Gastroesophageal sphincter (tissue), 3 donors: Measurements from ENCODE around the gene CASP1.
A peak's percentile ranks its signal among the peaks of the same experiment; 100 is the strongest.

ENCODE experiments used
- EP300 ChIP-seq: sonication (generic); formaldehyde crosslinking; IDR thresholded peaks from one replicate; pipeline ENCODE4 v1.6.1; 2017; ENCODE audit warnings: antibody characterized with exemption, mild to moderate bottlenecking
- POLR2AphosphoS5 ChIP-seq: sonication (generic); formaldehyde crosslinking; IDR thresholded peaks from one replicate; pipeline ENCODE4 v1.6.1; 2017; ENCODE audit warnings: antibody characterized with exemption
- TF ChIP-seq, protein P1 (sequence below), 4 experiments: fragments of 200-600 bp in 2 of 4; fragments of 450-650 bp in 2 of 4; sonication (generic) in 1 of 4; IDR thresholded peaks; one replicate each; pipeline ENCODE4 v1.5.1; 2017 to 2019; ENCODE audit warnings: antibody characterized with exemption in 4 of 4, mild to moderate bottlenecking in 2 of 4, moderate library complexity in 2 of 4

DNA sequence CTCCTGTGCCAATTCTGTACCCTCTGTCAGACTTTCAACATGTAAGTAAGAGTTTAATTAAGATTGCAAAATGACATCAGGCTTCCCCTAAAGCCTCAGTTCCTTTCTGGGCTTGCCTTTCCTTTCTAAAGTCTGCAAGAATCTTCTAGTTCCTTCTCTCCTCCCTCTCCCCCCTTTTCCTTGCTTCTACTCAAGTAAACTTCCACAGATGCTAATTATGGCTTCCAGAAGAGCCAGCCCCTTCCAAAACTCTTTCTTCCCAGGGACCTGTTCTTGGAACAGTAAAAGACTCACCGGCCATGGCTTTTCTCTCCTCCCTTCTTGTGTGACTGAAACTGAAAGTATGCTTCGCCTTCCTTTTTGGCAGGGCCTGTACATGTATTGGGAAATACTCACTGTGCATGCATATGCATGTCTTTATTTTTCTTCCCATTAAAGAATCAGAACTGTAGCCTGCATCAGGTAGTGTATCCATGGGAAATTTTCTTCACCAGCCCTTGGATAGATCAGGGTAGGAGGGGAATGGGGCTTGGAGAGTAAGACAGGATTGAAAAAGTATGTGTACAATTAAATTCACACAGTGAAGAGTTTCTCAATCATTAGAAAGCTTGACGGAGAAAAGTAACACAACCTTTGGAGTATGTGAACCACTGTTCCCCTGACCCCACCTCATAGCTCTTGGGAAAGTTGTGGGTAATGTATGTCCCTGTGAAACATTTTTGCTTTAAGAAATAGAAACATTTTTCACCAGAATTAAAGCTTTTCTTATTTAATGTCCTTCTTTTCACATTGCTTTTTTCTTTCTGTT, at the start of gene CASP1:
- TF ChIP-seq, protein P1, sequence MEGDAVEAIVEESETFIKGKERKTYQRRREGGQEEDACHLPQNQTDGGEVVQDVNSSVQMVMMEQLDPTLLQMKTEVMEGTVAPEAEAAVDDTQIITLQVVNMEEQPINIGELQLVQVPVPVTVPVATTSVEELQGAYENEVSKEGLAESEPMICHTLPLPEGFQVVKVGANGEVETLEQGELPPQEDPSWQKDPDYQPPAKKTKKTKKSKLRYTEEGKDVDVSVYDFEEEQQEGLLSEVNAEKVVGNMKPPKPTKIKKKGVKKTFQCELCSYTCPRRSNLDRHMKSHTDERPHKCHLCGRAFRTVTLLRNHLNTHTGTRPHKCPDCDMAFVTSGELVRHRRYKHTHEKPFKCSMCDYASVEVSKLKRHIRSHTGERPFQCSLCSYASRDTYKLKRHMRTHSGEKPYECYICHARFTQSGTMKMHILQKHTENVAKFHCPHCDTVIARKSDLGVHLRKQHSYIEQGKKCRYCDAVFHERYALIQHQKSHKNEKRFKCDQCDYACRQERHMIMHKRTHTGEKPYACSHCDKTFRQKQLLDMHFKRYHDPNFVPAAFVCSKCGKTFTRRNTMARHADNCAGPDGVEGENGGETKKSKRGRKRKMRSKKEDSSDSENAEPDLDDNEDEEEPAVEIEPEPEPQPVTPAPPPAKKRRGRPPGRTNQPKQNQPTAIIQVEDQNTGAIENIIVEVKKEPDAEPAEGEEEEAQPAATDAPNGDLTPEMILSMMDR (IDR thresholded peaks at IDR 0.05), result no peak
- TF ChIP-seq EP300, result no peak
- peak; percentile 73 for TF ChIP-seq POLR2AphosphoS5
